B cell (primary cell): ENCODE results near the gene LEMD3. TPM values are rescaled to one million over a fixed set of nuclear protein-coding genes. Genes with fewer than 3 reads are reported as not detected.

Source experiments
- ATAC-seq: fragments of 200-7000 bp; cut with Tn5 transposase; one replicate; pipeline ENCODE4 v1.10.0; 2021; ENCODE audit warnings: low read depth, mild to moderate bottlenecking, moderate number of reproducible peaks, moderate library complexity
- CTCF ChIA-PET: fragments of 350-600 bp; sonication (Branson Sonifier 250); formaldehyde crosslinking; loops from one replicate; lab custom pipeline; 2021; ENCODE audit warnings: antibody characterized with exemption, inconsistent platforms; lab: Charles Lee
- POLR2A ChIA-PET: fragments of 350-600 bp; sonication (Branson Sonifier 250); formaldehyde crosslinking; loops from one replicate; lab custom pipeline; 2021; ENCODE audit warnings: antibody characterized with exemption; lab: Charles Lee
- DNase-seq: peaks from one replicate; pipeline ENCODE4 v3.0.0; 2013
- H2AFZ ChIP-seq: 2 replicates; pipeline ENCODE4 v1.6.1; 2012; ENCODE audit warnings: mild to moderate bottlenecking, low read depth, low read length; ENCODE audit not compliant: insufficient read depth, poor library complexity, severe bottlenecking
- H3K27ac ChIP-seq, 2 donors: 1 replicate in 1 of 2; 2 replicates in 1 of 2; pipeline ENCODE4 v1.5.1; 2012 to 2013; ENCODE audit warnings: low read length in 2 of 2, mild to moderate bottlenecking in 2 of 2, moderate library complexity in 1 of 2
- H3K27me3 ChIP-seq, 4 experiments: fragments of 200-600 bp in 1 of 4; sonication (generic) in 1 of 4; replicated peaks in 1 of 4; 1 replicate in 2 of 4; 2 replicates in 2 of 4; pipeline versions ENCODE4 v1.6.1 to v1.7.0; 2013 to 2016; ENCODE audit warnings: low read length in 3 of 4, mild to moderate bottlenecking in 2 of 4, mixed read lengths in 1 of 4, moderate library complexity in 1 of 4; ENCODE audit not compliant: insufficient read depth in 4 of 4, control insufficient read depth in 3 of 4; ENCODE audit errors: control extremely low read depth in 1 of 4
- H3K36me3 ChIP-seq, 2 experiments: replicated peaks in 1 of 2; 1 replicate in 1 of 2; 2 replicates in 1 of 2; pipeline versions ENCODE4 v1.6.1 to v1.7.1; 2013; ENCODE audit warnings: low read length in 1 of 2; ENCODE audit not compliant: insufficient read depth in 2 of 2, control insufficient read depth in 1 of 2; ENCODE audit errors: control extremely low read depth in 1 of 2, extremely low read depth in 1 of 2
- H3K4me1 ChIP-seq, 2 donors: fragments of 200-600 bp in 1 of 2; sonication (generic) in 1 of 2; 1 replicate in 1 of 2; 2 replicates in 1 of 2; pipeline versions ENCODE4 v1.5.1 to v1.6.1; 2013 to 2017; ENCODE audit warnings: low read length in 2 of 2; ENCODE audit not compliant: control insufficient read depth in 2 of 2, insufficient read depth in 2 of 2
- H3K4me2 ChIP-seq: replicated peaks from 2 replicates; pipeline ENCODE3; 2012; ENCODE audit warnings: mild to moderate bottlenecking, low read depth, low read length; ENCODE audit not compliant: poor library complexity, severe bottlenecking
- H3K4me3 ChIP-seq, 5 experiments: fragments of 200-600 bp in 1 of 5; sonication (generic) in 1 of 5; 1 replicate in 3 of 5; 2 replicates in 2 of 5; pipeline versions ENCODE4 v1.5.1 to v1.7.0; 2011 to 2016; ENCODE audit warnings: low read length in 4 of 5, mild to moderate bottlenecking in 4 of 5, low read depth in 2 of 5, control low read depth in 1 of 5, moderate library complexity in 1 of 5; ENCODE audit not compliant: insufficient read depth in 1 of 5; ENCODE audit errors: control extremely low read depth in 1 of 5, extremely low read depth in 1 of 5
- H3K79me2 ChIP-seq: fragments of 200-600 bp; sonication (generic); one replicate; pipeline ENCODE4 v1.6.0; 2016; ENCODE audit warnings: low read length; ENCODE audit not compliant: control insufficient read depth, insufficient read depth
- H3K9ac ChIP-seq: fragments of 200-600 bp; sonication (generic); 2 replicates; pipeline ENCODE4 v1.6.1; 2017; ENCODE audit warnings: mild to moderate bottlenecking, low read length, moderate library complexity
- H3K9me3 ChIP-seq, 3 donors: one replicate each; pipeline versions ENCODE4 v1.6.1 to v1.7.1; 2013; ENCODE audit warnings: low read length in 2 of 3; ENCODE audit not compliant: control insufficient read depth in 2 of 3, insufficient read depth in 1 of 3; ENCODE audit errors: control extremely low read depth in 1 of 3
- H4K20me1 ChIP-seq: 2 replicates; pipeline ENCODE4 v1.6.0; 2012; ENCODE audit warnings: mild to moderate bottlenecking, low read length; ENCODE audit not compliant: insufficient read depth, control insufficient read depth, poor library complexity, severe bottlenecking
- H3K27ac Mint-ChIP-seq: one replicate; pipeline ENCODE4 v1.8.0; 2021; ENCODE audit warnings: mixed read lengths
- H3K27me3 Mint-ChIP-seq: one replicate; pipeline ENCODE4 v1.8.0; 2021; ENCODE audit warnings: mixed read lengths
- H3K4me1 Mint-ChIP-seq: one replicate; pipeline ENCODE4 v1.8.0; 2021; ENCODE audit warnings: mixed read lengths
- H3K4me3 Mint-ChIP-seq: one replicate; pipeline ENCODE4 v1.8.0; 2021; ENCODE audit warnings: mixed read lengths
- H3K9me3 Mint-ChIP-seq: one replicate; pipeline ENCODE4 v1.8.0; 2022; ENCODE audit warnings: mixed read lengths; ENCODE audit not compliant: insufficient read depth
- CTCF ChIP-seq: fragments of 200-600 bp; IDR thresholded peaks from one replicate; pipeline ENCODE4 v1.8.0; 2022; ENCODE audit warnings: antibody characterized with exemption, mild to moderate bottlenecking
- EZH2 ChIP-seq: IDR thresholded peaks from 2 replicates; pipeline ENCODE4 v1.6.1; 2012; ENCODE audit warnings: borderline replicate concordance, low read depth, mild to moderate bottlenecking, moderate library complexity, low read length; ENCODE audit not compliant: insufficient read depth, poor library complexity, severe bottlenecking
- WGBS: methylation state at CpG from one replicate; pipeline ENCODE4 v1.1.5; 2013; ENCODE audit warnings: missing lambda C conversion rate; ENCODE audit not compliant: insufficient coverage; 5-methylcytosine and 5-hydroxymethylcytosine counted together
- intact Hi-C: fragments of 100-400 bp; cut with micrococcal nuclease; formaldehyde crosslinking; loops from one replicate; pipeline ENCODE4 v1.10.0; 2022
- polyA plus RNA-seq: library from polyadenylated mRNA; depleted of rRNA; stranded (reverse); fragments of >200 nt; gene quantifications from 2 replicates; pipeline ENCODE4 v1.2.3, GENCODE V29; 2012
- total RNA-seq, 2 donors: library from RNA; stranded (reverse); fragments of 120-200 nt in 1 of 2; gene quantifications; 1 replicate in 1 of 2; 2 replicates in 1 of 2; pipeline versions ENCODE4 v1.2.3 to v1.2.4, GENCODE V29; 2013 to 2022

The LEMD3 gene
- total and polyA plus RNA-seq, 2 donors (not counting 1 experiment from before 2014, with no cell fraction given): 19.4 to 71.8 TPM

GRCh38 chr12:65189028-65189718 is 19.8 kb downstream of the LEMD3 start:
- peaks cover 77% of the 10 kb centered on the region for H3K4me1 Mint-ChIP-seq
- ATAC-seq (peak; percentile 56), DNase-seq (peak; percentile 34)
- Histone ChIP-seq H3K27me3 (no peaks in the 10 kb centered on the region), H3K4me2 (peak overlapping the region; percentile 52), H4K20me1 (peaks cover 13% of the 10 kb centered on the region), H3K79me2 (peaks cover 97% of the 10 kb centered on the region), H3K27ac (peak overlapping the region; percentile 1 to 70), H3K9me3 (no peaks in the 10 kb centered on the region), H2AFZ (no peak overlapping the region), H3K4me3 (no peak overlapping the region), H3K36me3 (peaks cover 0 to 6% of the 10 kb centered on the region in 2 experiments), H3K4me1 (peaks cover 38 to 72% of the 10 kb centered on the region in 2 donors), H3K9ac (peak overlapping the region; percentile 27)
- TF ChIP-seq CTCF (no peak), EZH2 (no peak)
- CTCF ChIA-PET: no interaction called here
- peaks cover 2% of the 10 kb centered on the region for H3K9me3 Mint-ChIP-seq
- H3K27me3 Mint-ChIP-seq: no peaks in the 10 kb centered on the region
- intact Hi-C loops: no loop called here
- 79% methylated on average over 2 of the region's 4 CpGs for WGBS
- POLR2A ChIA-PET: no interaction called here
- H3K4me3 Mint-ChIP-seq: peak overlapping the region; percentile 47
- peak overlapping the region; percentile 56 for H3K27ac Mint-ChIP-seq

- peak overlapping the region; percentile 40 for H3K4me3 Mint-ChIP-seq
- ChIA-PET POLR2A (interaction anchor here (0.7 kb wide), 1 partner anchor 11 kb away, joined by 3 read pairs; no protein-coding TSS in a partner anchor), CTCF (no interaction called here)
- no peak overlapping the region for H3K4me3 ChIP-seq
- H3K4me2 ChIP-seq: no peak overlapping the region
- no peak overlapping the region for H3K9ac ChIP-seq
- H3K9me3 Mint-ChIP-seq: peaks cover 13% of the 10 kb centered on the region
- H3K27me3 ChIP-seq: no peaks in the 10 kb centered on the region
- DNase-seq (no peak), ATAC-seq (no peak)
- no peaks in the 10 kb centered on the region for H3K27me3 Mint-ChIP-seq
- peaks cover 96% of the 10 kb centered on the region for H3K79me2 ChIP-seq
- H3K27ac Mint-ChIP-seq: peak overlapping the region; percentile 16
- peaks cover 0 to 6% of the 10 kb centered on the region in 2 experiments for H3K36me3 ChIP-seq
- H3K4me1 Mint-ChIP-seq: peaks cover 80% of the 10 kb centered on the region
- TF ChIP-seq CTCF (no peak), EZH2 (no peak)
- WGBS: 47% methylated on average over 9 of the region's 9 CpGs
- peaks cover 20% of the 10 kb centered on the region for H4K20me1 ChIP-seq
- no peak overlapping the region for H2AFZ ChIP-seq
- peaks cover 58 to 69% of the 10 kb centered on the region in 2 donors for H3K4me1 ChIP-seq
- no peak overlapping the region for H3K27ac ChIP-seq
- intact Hi-C loops: no loop called here
- peaks cover 0 to 13% (median 3%) of the 10 kb centered on the region in 3 donors for H3K9me3 ChIP-seq
Measured at GRCh38 chr12:65192963-65193516, 23.7 kb downstream of the LEMD3 start.
